Calu3 (cell line): ENCODE results near the gene ARHGEF4. TPM values are rescaled to one million over a fixed set of nuclear protein-coding genes. Genes with fewer than 3 reads are reported as not detected.

Experiments
- BruUV-seq: library from RNA; stranded (reverse); fragments of 400-500 nt; replicated peaks from 2 replicates; lab custom pipeline; 2021; lab: Mats Ljungman, UMichigan
- CTCF ChIA-PET: fragments of 300-600 bp; sonication (Branson Sonifier 250); formaldehyde crosslinking; loops from one replicate; lab custom pipeline; 2022; ENCODE audit warnings: antibody characterized with exemption; lab: Charles Lee
- DNase-seq: peaks from one replicate; pipeline ENCODE4 v3.0.0; 2022
- H3K27ac Mint-ChIP-seq: one replicate; pipeline ENCODE4 v1.8.0; 2022; ENCODE audit warnings: mixed read lengths; ENCODE audit not compliant: unreplicated experiment
- H3K27me3 Mint-ChIP-seq: one replicate; pipeline ENCODE4 v1.8.0; 2022; ENCODE audit warnings: mixed read lengths; ENCODE audit not compliant: unreplicated experiment
- H3K36me3 Mint-ChIP-seq: one replicate; pipeline ENCODE4 v1.8.0; 2022; ENCODE audit warnings: mild to moderate bottlenecking, moderate library complexity, mixed read lengths; ENCODE audit not compliant: insufficient read depth, unreplicated experiment
- H3K4me1 Mint-ChIP-seq: one replicate; pipeline ENCODE4 v1.8.0; 2022; ENCODE audit warnings: mild to moderate bottlenecking, low read depth, mixed read lengths; ENCODE audit not compliant: unreplicated experiment
- H3K4me3 Mint-ChIP-seq: one replicate; pipeline ENCODE4 v1.8.0; 2022; ENCODE audit warnings: mild to moderate bottlenecking, low read depth, moderate library complexity, mixed read lengths; ENCODE audit not compliant: unreplicated experiment
- H3K9me3 Mint-ChIP-seq: one replicate; pipeline ENCODE4 v1.8.0; 2022; ENCODE audit warnings: low read depth, mixed read lengths; ENCODE audit not compliant: unreplicated experiment
- intact Hi-C: fragments of 100-400 bp; cut with micrococcal nuclease; formaldehyde crosslinking; loops from one replicate; pipeline ENCODE4 v1.10.0; 2022; ENCODE audit not compliant: unreplicated experiment
- total RNA-seq: library from RNA; stranded (reverse); gene quantifications from 2 replicates; pipeline ENCODE4 v1.2.3, GENCODE V29; 2022
- TF ChIP-seq, protein P1 (sequence below): fragments of 200-600 bp; IDR thresholded peaks from one replicate; pipeline ENCODE4 v1.8.0; 2022; ENCODE audit warnings: antibody characterized with exemption; ENCODE audit not compliant: unreplicated experiment

Gene ARHGEF4
- total RNA-seq, 1 experiment from 2014 or later = 8.8 TPM

DNA sequence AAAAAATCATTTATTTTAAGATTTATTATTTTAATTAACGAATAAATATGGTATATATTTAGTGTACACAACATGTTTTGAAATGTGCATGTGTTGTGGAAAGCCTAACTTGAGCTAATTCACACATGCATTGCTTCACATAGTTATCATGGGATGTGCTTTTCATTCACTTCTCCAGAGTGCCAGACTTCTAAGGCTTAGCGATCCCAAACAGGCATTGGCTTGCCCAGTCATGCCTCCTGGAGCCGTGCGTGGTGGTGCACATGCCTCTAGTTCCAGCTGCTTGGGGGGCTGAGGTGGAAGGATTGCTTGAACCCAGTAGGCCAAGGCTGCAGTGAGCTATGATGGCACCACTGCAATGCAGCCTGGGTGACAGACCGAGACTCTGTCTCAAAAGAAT is 40.5 kb downstream of the ARHGEF4 start:
- no TSS peak for BruUV-seq
- no peaks in the 10 kb centered on the region for H3K36me3 Mint-ChIP-seq
- TF ChIP-seq, protein P1, sequence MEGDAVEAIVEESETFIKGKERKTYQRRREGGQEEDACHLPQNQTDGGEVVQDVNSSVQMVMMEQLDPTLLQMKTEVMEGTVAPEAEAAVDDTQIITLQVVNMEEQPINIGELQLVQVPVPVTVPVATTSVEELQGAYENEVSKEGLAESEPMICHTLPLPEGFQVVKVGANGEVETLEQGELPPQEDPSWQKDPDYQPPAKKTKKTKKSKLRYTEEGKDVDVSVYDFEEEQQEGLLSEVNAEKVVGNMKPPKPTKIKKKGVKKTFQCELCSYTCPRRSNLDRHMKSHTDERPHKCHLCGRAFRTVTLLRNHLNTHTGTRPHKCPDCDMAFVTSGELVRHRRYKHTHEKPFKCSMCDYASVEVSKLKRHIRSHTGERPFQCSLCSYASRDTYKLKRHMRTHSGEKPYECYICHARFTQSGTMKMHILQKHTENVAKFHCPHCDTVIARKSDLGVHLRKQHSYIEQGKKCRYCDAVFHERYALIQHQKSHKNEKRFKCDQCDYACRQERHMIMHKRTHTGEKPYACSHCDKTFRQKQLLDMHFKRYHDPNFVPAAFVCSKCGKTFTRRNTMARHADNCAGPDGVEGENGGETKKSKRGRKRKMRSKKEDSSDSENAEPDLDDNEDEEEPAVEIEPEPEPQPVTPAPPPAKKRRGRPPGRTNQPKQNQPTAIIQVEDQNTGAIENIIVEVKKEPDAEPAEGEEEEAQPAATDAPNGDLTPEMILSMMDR = no peak
- no peaks in the 10 kb centered on the region for H3K9me3 Mint-ChIP-seq
- CTCF ChIA-PET = interaction anchor here (1.4 kb wide), 1 partner anchor 80 kb away, joined by 4 read pairs; no protein-coding TSS in a partner anchor
- no peak overlapping the region for H3K4me3 Mint-ChIP-seq
- no peak overlapping the region for H3K27ac Mint-ChIP-seq
- H3K27me3 Mint-ChIP-seq = no peaks in the 10 kb centered on the region
- H3K4me1 Mint-ChIP-seq = no peaks in the 10 kb centered on the region
- intact Hi-C loops = no loop called here
- no peak for DNase-seq

DNA sequence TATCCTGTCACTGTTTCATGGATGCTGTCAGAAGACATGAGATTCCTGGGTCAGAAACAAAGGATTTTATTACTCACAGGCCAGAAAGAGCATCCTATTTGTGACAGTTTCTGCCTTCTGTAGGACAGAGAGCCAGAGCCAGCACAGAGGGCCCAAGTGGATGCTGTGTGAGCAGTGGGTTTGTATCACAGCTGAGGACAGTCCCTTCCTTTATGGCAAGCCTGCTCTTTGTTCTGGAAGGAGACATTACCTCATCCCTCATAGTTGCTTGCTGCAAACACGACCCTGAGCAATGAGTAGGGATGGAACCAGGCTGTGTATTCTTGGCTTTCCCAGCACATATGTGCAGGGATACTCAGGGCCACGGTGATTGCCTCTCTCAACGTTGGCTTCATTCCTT is 41.6 kb downstream of the ARHGEF4 start:
- no peak for DNase-seq
- no peaks in the 10 kb centered on the region for H3K27me3 Mint-ChIP-seq
- H3K9me3 Mint-ChIP-seq = no peaks in the 10 kb centered on the region
- TF ChIP-seq, protein P1 = no peak
- BruUV-seq = no TSS peak
- no peak overlapping the region for H3K4me3 Mint-ChIP-seq
- intact Hi-C loops = no loop called here
- no peak overlapping the region for H3K27ac Mint-ChIP-seq
- no peaks in the 10 kb centered on the region for H3K36me3 Mint-ChIP-seq
- CTCF ChIA-PET = no interaction called here
- no peaks in the 10 kb centered on the region for H3K4me1 Mint-ChIP-seq

DNA sequence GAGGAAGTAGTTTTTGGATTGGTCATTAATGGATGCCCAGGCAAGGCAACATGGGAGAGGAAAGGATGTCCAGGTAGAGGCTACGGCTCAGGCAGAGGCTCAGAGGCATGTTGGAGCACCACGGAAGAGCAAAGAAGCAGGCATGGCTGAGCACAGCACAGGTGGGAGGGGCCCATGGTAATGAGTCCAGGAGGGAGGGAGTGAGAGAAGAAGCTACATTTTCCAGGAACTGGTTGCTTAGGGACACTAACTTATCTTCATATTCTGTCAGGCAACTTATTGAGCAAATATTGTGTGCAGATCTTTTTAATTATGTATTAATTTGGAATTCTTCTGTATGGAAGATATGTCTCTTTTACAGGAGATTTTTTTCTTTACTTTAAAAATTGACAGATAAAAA is 42.2 kb downstream of the ARHGEF4 start:
- H3K4me3 Mint-ChIP-seq = no peak overlapping the region
- no peak overlapping the region for H3K27ac Mint-ChIP-seq
- DNase-seq = no peak
- CTCF ChIA-PET = no interaction called here
- H3K36me3 Mint-ChIP-seq = no peaks in the 10 kb centered on the region
- no peaks in the 10 kb centered on the region for H3K9me3 Mint-ChIP-seq
- intact Hi-C loops = no loop called here
- BruUV-seq = no TSS peak
- H3K4me1 Mint-ChIP-seq = no peaks in the 10 kb centered on the region
- TF ChIP-seq, protein P1 = no peak
- H3K27me3 Mint-ChIP-seq = no peaks in the 10 kb centered on the region

DNA sequence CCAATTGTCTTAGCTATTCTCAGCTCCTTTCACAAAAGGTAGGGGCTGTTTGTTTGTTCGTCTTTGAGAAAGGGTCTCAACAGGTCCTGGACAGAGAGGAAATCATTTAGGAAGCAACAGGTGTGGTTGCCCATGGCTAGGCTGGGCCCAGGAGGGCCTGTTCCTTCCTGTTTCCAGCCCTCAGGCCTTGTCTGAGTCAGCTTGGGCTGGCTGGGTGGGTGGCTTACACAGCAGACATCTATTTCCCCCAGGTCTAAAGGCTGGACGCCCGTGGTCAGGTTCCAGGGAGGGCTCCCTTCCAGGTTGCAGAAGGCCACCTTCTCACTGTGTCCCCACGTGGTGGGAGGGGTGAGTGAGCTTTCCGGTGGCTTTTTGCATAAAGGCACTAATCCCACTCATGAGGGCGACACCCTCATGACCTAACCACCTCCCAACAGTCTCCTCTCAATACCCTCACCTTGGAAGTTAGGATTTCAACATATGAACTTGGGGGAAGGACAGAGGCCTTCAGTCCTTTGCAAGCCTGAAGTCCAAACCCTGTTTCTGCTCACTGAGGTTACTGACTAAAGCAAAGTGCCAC is 45.5 kb downstream of the ARHGEF4 start:
- CTCF ChIA-PET = no interaction called here
- H3K27me3 Mint-ChIP-seq = no peaks in the 10 kb centered on the region
- DNase-seq = no peak
- no peak overlapping the region for H3K27ac Mint-ChIP-seq
- intact Hi-C loops = no loop called here
- no TSS peak for BruUV-seq
- H3K4me1 Mint-ChIP-seq = no peaks in the 10 kb centered on the region
- H3K9me3 Mint-ChIP-seq = no peaks in the 10 kb centered on the region
- no peaks in the 10 kb centered on the region for H3K36me3 Mint-ChIP-seq
- no peak overlapping the region for H3K4me3 Mint-ChIP-seq
- TF ChIP-seq, protein P1 = no peak
